ENCODE results near the gene ASXL3.

ASXL3 gene

GRCh38 chr18:33583901-33584300, 5.9 kb downstream of the ASXL3 start:
- DNase-seq = no peak

GRCh38 chr18:33584548-33585430, 6.8 kb downstream of the ASXL3 start:
- peak; percentile 24 for DNase-seq

- no peak for DNase-seq
These were observed 7.4 kb downstream of the ASXL3 start for GRCh38 chr18:33585431-33585775.

- DNase-seq = no peak
These were observed 10.3 kb downstream of the ASXL3 start for GRCh38 chr18:33588361-33588760.

- no peak for DNase-seq
These were observed 15.2 kb downstream of the ASXL3 start for GRCh38 chr18:33593261-33593660.

DNA sequence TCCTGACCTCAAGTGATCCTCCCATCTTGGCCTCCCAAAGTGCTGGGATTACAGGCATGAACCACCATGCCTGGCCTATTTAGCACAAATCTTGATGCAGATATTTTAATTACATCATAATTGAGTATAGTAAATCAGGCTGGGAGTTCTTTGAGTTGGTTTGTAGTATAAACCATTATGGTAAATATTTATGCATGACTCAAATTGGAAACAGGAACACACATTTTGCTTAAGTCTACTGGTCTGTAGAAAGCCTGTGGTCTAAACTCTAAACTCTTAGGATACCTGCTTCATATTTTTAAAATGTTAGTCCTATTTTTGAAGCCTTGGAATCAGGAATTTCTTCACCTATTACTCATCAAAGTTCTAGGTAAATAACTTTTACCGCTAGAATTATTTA, 16.8 kb downstream of the ASXL3 start:
- no peak for DNase-seq

DNA sequence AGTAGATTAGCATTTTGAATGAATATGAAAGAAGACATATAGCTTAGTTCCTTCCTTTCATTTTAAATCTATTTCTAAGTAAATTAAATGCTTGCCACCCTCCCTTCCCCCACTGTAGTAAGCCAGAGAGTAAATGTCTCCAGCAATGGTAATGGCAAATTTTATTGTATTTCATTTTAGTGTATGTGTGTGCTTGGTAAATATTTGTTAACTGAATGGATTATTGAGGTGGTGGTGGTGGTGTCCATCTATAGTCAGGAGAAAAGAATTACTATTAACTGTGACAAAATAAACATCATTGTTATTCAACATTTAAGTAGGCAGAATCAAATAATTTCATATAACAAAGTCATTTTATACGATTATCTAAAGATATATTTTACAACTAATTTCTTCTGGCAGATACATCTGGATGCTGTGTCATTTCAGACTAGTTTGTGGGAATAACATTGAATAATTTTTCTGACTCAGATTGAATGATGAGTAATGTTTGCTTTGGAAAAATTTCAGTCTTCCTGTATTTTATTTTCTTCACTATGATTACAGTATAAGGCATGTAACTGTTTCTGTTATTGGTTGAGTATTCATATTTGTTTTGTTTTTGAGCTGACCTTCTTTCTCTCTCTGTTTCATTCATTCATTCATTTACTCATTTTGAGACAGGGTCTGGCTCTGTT, 18.3 kb downstream of the ASXL3 start:
- no peak for DNase-seq

GRCh38 chr18:33600846-33601245, 22.8 kb downstream of the ASXL3 start:
- no peak for DNase-seq

DNA sequence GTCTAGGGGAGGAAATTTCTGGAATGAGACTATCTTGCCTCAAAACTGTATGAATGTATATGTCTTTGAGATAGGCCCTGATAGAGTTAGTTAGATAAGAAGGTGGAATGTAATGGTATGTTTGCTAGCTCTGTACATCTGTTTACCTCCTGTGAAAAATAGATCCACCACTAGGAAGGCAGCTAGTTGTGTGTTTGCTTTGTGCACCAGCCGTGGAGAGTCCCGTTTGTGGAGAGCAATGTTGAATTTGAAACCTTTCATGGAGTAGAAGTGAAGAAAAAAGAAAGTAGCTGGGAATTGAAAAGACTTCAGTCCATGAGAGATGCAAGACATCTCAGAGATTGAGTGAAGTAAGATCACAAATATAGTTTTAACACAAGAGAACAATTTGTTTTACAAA, 25.4 kb downstream of the ASXL3 start:
- DNase-seq = no peak

DNA sequence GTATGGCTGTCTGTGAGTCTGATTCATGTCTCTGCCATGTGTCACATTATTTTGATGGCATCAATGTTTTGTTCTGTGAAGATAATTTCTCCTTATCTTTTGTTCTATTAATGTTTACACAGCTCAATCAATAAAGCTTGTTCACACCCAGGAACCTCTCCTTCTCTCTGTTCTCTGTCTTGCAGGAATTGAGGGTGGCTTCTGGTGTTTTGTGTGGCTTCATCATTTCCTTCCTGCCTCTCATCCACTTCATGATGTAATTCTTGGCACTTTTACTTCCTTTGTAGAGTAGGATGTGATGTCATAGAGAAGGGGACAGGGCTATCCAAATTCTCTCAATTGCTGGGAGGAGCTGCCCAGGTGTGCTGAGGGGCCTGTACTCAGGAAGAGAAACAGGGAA, 27.2 kb downstream of the ASXL3 start:
- DNase-seq = no peak

- DNase-seq = no peak
These were observed 28.6 kb downstream of the ASXL3 start for GRCh38 chr18:33606621-33607020.

- DNase-seq = no peak
These were observed 33.6 kb downstream of the ASXL3 start for GRCh38 chr18:33611525-33612135.

- no peak for DNase-seq
These were observed 34.6 kb downstream of the ASXL3 start for GRCh38 chr18:33612632-33613031.

- no peak for DNase-seq
These were observed 38.5 kb downstream of the ASXL3 start for GRCh38 chr18:33616556-33616955.

- DNase-seq = no peak
These were observed 49.1 kb downstream of the ASXL3 start for GRCh38 chr18:33627114-33627513.

GRCh38 chr18:33630476-33630875, 52.5 kb downstream of the ASXL3 start:
- no peak for DNase-seq

DNA sequence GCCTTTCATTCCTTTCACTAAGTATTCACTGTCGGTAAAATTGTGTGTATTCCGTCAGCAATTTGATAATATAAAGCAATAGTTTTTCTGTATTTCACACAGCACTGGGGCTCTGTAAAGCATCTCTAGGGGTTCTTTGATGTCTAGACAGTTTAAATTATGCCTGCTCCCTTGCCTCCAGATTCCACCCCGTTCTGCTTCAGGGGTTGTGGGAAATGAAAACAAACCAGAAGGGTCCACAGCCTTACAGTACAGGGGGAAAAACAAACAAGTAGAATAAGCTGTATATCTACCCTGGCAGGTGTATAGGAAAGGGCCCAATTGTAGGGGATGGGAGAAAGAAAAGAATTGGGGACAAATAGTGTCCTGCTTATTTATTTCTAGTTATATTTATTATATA, 63.1 kb downstream of the ASXL3 start:
- peak; percentile 32 for DNase-seq

GRCh38 chr18:33644494-33644893, 66.5 kb downstream of the ASXL3 start:
- no peak for DNase-seq

DNA sequence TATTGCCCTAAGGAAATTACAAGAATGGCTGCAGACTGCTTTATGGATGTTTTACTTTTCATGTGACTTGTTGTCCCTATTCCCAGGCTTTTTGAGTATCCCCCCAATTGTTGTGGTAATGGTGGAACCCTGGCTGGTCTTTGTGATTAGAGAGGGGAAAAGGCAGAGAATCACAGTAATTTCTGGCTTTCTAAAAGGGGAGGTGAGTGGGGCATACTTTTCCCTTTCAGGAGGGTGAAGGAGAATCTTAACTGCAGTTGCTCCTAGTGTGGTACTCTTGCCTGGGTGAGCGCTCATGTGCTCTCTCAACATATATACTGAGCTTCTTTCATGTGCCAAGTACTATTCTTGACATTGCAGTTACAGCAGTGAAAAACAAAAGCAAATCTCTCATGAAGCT, 69.3 kb downstream of the ASXL3 start:
- DNase-seq = no peak

DNA sequence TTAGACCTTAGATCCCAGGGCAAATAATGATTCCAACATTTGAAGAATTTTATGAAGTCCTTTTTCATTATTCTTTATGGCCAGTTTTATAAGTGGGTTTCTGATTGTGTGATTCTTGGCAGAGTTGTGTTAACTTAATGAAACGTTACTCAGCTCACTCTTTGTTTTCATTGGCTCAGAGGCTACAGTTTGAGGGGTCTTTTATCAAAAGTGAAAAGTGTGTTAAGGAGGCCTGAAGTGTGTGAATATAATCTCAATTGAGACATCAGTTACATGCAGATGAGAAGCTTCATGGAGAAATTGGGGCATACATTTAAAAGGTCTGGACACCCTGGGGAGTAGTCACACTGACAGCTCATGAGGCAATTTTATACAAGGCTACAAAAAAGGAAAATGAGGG, 74.6 kb downstream of the ASXL3 start:
- peak; percentile 15 for DNase-seq

DNA sequence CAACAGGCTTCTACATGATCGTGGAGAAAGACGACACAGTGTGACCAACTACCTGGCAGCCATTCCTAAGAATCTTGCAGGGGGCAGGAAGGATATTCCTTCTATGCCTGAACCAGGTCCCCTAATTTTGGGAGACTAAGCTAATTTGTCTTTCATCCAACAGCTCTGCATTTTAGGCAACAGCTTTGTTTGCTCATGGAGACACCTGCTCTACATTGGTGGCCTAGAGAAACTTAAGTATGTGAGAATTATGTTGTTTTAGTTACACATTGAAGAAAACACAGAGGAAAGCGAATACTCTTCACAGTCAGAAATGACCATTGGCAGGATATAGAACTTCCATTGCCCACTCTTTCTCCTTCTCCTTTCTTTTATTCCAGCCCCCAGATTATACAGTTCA, 75.2 kb downstream of the ASXL3 start:
- no peak for DNase-seq

DNA sequence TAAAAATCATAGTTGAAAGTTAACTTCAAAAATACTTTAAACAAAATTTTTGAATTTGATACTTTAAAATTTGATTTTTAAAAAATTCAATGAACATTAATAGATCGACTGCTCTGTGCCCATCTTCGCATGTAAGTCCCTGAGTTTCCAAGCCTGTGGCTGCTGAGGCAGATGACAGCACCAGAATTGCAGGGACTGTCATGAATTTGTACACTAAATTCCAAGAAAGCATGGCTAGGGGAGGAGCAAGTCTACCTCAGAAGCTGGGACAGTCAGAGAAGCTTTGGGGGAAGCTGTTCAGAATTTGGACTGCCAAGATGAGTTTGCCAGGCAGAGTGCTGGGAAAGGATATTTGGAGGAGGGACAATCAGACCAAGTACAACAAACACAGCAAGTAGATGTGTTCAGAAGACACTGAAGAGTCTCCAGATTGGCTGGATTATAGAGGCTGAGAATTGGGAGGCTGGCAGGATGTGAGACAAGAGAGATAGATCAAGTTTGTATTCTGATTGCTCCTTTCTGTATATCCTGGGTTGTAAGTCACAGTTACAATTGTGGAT, 79.0 kb downstream of the ASXL3 start:
- DNase-seq = no peak

- no peak for DNase-seq
These were observed 82.8 kb downstream of the ASXL3 start for GRCh38 chr18:33660696-33661310.
